Fibroblast of upper back skin (primary cell): Measurements from ENCODE around the gene KDM2B.
"Not testable (repeated sequence)": the region's sequence is repeated elsewhere in the genome, so short reads cannot be mapped to it uniquely, and the experiment has no call there.

ENCODE experiments used
- DNase-seq: peaks from one replicate; pipeline ENCODE4 v3.0.0-alpha.2; 2013

KDM2B gene

GRCh38 chr12:121583334-121583661 is 2.5 kb upstream of the KDM2B start:
- DNase-seq = not testable (repeated sequence)

DNA sequence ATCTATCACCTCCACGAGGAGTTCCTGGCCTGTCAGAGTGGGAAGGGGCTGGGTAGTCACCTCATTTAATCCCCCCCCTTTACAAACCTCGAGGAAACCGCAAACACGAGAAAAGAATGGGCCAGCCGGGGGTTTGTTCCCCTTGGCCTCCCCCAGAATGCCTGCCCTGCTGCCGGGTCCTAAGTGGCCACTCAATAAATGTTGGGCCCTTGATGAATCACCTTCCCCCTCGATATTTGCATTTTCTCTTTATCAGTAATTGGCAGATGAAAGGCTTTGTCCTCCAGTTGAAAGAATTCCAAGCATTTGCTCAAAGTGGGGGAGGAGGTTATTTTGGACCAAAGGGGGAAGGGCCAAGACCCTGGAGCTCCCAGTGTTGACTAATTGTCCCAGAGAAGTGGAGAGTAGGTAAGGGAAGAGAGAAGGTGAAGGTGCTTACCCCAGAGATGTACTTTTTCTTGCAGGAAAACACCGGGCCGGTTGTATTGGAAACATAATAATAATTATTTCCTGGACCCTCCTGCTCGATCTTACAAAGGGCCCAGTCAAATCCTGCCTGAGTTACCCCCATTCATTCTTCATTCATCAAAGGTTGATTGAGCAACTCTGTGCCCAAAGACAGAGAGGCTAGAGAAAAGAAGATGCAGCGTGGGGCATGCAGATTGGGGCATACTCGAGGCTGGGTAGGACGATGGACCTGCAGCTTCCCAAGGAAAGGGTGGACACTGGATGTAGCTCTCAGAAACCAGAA is 1.9 kb upstream of the KDM2B start:
- peak; percentile 49 for DNase-seq

GRCh38 chr12:121581686-121582429 is 1.0 kb upstream of the KDM2B start:
- peak; percentile 43 for DNase-seq

- peak; percentile 61 for DNase-seq
Observed at GRCh38 chr12:121579981-121580868, 598 bp downstream of the KDM2B start.

DNA sequence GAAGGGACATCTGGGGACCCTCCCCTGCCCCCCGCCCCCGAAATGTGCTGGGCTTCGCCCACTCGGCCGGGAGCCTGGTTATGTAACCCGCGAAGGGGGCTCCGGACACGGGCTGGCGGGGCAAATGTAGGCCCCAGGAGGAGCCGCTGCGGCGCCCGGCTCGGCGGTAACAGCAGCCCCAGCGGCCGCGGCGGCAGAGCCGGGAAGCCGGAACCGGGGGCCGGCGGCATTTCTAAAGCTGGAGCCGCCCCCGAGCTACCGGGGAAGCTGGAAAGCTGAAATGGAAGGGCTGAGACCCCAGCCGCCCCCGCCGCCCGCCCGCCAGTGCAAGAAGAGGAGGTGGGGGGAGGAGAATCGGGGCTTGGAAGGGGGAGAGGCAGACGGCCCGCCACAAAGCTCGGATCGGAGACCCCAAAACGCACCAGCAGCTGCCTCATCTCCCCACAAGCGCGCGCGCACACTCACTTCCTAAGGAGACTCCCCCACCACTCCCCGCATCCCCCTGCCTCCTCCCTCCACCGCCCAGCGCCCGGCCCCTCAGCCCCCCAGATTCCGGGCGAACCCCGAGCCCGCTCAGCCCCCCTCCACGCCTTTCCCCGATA is 1.5 kb downstream of the KDM2B start:
- DNase-seq = no peak

GRCh38 chr12:121578230-121579189 is 2.3 kb downstream of the KDM2B start:
- peak; percentile 37 for DNase-seq

GRCh38 chr12:121577443-121578180 is 3.2 kb downstream of the KDM2B start:
- no peak for DNase-seq

DNA sequence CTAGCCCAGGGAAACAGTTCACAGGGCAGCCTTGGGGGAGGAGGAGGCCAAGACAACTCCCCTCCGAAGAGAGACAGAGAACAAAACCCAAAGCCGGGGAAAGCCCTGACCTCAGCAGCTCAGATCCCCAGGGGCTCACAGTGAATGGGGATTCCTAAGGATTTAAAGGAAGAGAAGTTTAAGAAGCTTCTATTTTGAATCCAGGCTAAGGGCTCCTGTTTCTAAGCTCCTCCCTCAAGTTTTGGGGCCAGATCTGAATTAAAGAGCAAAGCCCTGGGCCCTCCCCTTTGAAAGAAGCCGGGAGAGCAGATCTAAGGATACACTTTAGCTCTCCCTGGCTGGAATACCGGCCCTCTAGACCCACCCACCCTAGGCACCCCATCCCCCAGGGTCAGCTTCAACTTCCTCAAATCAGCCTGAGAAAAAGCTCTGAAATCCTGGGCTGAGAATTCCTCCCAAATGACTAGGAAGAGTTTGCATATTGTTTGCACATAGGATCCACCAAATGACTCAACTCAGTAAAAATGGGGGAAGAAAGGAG is 3.9 kb downstream of the KDM2B start:
- DNase-seq = peak; percentile 98

GRCh38 chr12:121575952-121576625 is 4.7 kb downstream of the KDM2B start:
- no peak for DNase-seq

- DNase-seq = no peak
Observed at GRCh38 chr12:121575051-121575450, 5.8 kb downstream of the KDM2B start.

- no peak for DNase-seq
Observed at GRCh38 chr12:121574025-121574424, 6.8 kb downstream of the KDM2B start.

- no peak for DNase-seq
Observed at GRCh38 chr12:121571920-121572319, 8.9 kb downstream of the KDM2B start.

DNA sequence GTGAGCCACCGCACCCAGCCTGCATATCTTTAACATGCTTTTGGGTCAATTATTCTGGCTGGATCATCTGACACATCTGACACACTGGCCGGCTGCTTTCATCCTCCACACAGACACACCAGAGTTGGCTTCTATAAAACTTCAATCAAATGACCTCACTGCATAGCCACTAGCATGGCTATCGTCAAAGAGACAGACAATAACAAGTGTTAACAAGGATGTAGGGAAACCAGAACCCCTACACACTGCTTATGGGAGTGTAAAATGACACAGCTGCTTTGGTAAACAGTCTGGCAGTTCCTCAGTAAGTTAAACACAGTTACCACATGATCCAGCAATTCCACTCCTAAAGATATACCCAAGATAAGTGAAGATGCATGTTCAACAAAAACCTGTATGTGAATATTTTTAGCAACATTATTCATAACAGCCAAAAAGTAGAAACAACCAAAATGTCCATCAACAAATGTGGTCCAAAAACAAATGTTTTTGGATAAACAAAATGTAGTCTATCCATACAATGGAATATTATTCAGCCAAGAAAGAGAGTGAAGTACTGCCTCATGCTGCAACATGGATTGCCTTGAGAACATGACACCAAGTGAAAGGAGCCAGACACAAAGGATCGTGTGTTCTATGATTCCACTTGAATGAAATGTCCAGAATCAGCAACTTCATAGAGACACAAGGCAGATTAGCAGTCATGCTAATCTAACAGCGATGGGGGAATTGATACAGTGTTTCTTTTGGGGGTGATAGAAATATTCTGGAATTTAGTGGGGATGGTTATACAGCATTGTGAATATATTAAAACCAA is 10.1 kb downstream of the KDM2B start:
- no peak for DNase-seq

GRCh38 chr12:121568971-121569751 is 11.7 kb downstream of the KDM2B start:
- DNase-seq = peak; percentile 35

DNA sequence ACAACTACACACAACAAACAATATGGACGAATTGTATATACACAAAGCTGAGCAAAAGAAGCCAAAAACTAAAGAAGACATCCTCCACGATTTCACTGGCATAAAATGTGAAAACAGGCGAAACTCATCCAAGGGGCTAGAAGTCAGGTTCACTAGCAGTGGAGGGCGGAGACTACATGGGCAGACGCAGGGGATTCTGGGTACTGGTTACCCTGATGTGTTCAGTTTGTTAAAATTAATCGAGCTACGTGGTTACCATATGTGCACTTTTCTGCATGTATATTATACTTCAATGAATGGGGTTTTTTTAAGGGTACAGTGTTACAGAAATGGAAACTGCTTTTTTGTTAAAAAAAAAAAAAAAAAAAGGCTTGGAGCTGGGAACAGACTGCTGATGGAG is 12.3 kb downstream of the KDM2B start:
- DNase-seq = no peak

DNA sequence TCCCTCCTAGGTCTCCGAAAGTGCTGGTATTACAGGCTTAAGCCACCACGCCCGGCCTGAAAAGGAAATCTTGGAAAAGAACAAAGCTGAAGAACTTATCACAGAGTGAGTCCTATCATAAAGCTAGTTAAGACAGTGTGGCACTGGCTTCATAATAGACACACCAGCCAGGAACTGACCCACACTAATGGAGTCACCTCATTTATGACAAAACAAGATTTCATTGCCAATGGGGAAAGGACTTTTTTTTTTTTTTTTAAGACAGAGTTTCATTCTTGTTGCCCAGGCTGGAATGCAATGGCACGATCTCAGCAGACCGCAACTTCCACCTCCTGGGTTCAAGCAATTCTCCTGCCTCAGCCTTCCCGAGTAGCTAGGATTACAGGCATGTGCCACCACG is 15.7 kb downstream of the KDM2B start:
- DNase-seq = no peak

DNA sequence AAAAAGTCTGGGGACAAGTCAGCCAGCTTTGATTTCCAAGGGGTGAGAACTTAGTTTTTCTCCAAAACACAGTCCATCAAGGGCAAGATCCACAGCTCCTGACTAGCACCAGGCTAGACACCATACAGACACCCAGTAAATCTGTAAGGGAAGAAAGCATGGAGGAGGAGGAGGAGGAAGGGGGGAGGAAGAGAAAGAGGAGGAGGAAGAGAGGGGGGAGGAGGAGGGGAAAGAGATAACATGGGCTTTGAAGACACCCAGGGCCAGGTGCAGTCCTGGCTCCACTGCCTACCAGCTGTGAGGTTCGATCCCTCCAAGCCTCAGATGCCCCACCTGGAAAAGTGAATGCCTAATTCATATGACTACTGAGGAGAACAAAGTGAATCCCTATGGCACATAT is 18.3 kb downstream of the KDM2B start:
- no peak for DNase-seq

DNA sequence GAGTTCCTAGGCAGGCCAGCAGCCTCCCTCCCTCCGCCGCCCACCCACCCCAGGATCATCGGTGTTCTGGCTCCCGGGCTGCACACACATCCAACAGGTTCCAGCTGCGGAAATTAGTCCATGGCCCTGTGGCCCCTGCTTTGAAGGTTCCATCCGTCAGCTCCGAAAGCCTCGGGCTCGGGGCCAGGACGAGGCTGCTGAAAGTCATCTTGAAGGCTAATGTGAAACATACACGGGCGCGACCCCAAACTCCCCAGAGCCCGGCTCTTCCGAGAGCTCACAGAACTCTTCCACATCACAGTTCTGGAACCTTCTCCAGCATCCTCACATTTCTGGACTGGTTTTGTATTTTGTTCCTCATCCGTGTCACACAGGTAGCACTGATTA is 19.8 kb downstream of the KDM2B start:
- DNase-seq = no peak
